Mesenchymal stem cell (in vitro differentiated cells and primary cell): Measurements from ENCODE around the gene SPEG.

Experiments
- DNase-seq: peaks from one replicate; pipeline ENCODE4 v3.0.0-alpha.2; 2013
- H2AFZ ChIP-seq: one replicate; pipeline ENCODE4 v1.6.1; 2013; ENCODE audit warnings: low read depth, mild to moderate bottlenecking, control low read depth, inconsistent platforms, low read length, moderate library complexity
- H2AK5ac ChIP-seq: 2 replicates; pipeline ENCODE4 v1.6.1; 2013; ENCODE audit warnings: low read length, moderate library complexity, mild to moderate bottlenecking, inconsistent platforms; ENCODE audit not compliant: severe bottlenecking
- H2BK120ac ChIP-seq: one replicate; pipeline ENCODE4 v1.6.1; 2013; ENCODE audit warnings: low read depth, mild to moderate bottlenecking, inconsistent platforms, low read length, moderate library complexity
- H2BK12ac ChIP-seq, 2 experiments: one replicate each; pipeline ENCODE4 v1.6.1; 2013; ENCODE audit warnings: inconsistent platforms in 2 of 2, low read length in 2 of 2, mild to moderate bottlenecking in 2 of 2, moderate library complexity in 2 of 2, control low read depth in 1 of 2
- H2BK15ac ChIP-seq: one replicate; pipeline ENCODE4 v1.6.1; 2013; ENCODE audit warnings: mild to moderate bottlenecking, low read depth, inconsistent platforms; ENCODE audit not compliant: poor library complexity, severe bottlenecking
- H2BK5ac ChIP-seq: 2 replicates; pipeline ENCODE4 v1.6.1; 2013; ENCODE audit warnings: low read depth, mild to moderate bottlenecking, low read length, control low read depth, inconsistent platforms; ENCODE audit not compliant: poor library complexity, severe bottlenecking
- H3K14ac ChIP-seq, 2 experiments: one replicate each; pipeline ENCODE4 v1.6.1; 2013; ENCODE audit warnings: inconsistent platforms in 2 of 2, low read length in 2 of 2, control low read depth in 1 of 2, mild to moderate bottlenecking in 1 of 2, moderate library complexity in 1 of 2
- H3K18ac ChIP-seq, 2 experiments: one replicate each; pipeline ENCODE4 v1.6.1; 2013; ENCODE audit warnings: inconsistent platforms in 2 of 2, low read length in 2 of 2, control low read depth in 1 of 2, low read depth in 1 of 2, mild to moderate bottlenecking in 1 of 2
- H3K23ac ChIP-seq, 2 experiments: one replicate each; pipeline ENCODE4 v1.6.1; 2013; ENCODE audit warnings: inconsistent platforms in 2 of 2, low read length in 2 of 2, mild to moderate bottlenecking in 2 of 2, moderate library complexity in 2 of 2, control low read depth in 1 of 2
- H3K27ac ChIP-seq: 2 replicates; pipeline ENCODE4 v1.5.1; 2013; ENCODE audit warnings: mild to moderate bottlenecking, moderate library complexity, low read length, control low read depth, inconsistent platforms; ENCODE audit not compliant: poor library complexity, severe bottlenecking
- H3K27me3 ChIP-seq, 2 experiments: 2 replicates each; pipeline versions ENCODE4 v1.6.1 to v1.7.0; 2013; ENCODE audit warnings: low read length in 2 of 2, mild to moderate bottlenecking in 2 of 2, moderate library complexity in 2 of 2, control low read depth in 1 of 2, inconsistent platforms in 1 of 2; ENCODE audit not compliant: control insufficient read depth in 1 of 2, insufficient read depth in 1 of 2
- H3K36me3 ChIP-seq, 2 experiments: 2 replicates each; pipeline versions ENCODE4 v1.6.1 to v1.7.0; 2013; ENCODE audit warnings: low read length in 2 of 2, control low read depth in 1 of 2, inconsistent platforms in 1 of 2, low read depth in 1 of 2, mild to moderate bottlenecking in 1 of 2; ENCODE audit not compliant: insufficient read depth in 2 of 2, control insufficient read depth in 1 of 2
- H3K4ac ChIP-seq, 2 experiments: one replicate each; pipeline ENCODE4 v1.6.1; 2013; ENCODE audit warnings: inconsistent platforms in 2 of 2, low read length in 2 of 2, mild to moderate bottlenecking in 2 of 2, moderate library complexity in 2 of 2, control low read depth in 1 of 2, low read depth in 1 of 2
- H3K4me1 ChIP-seq: 2 replicates; pipeline ENCODE4 v1.6.1; 2013; ENCODE audit warnings: low read depth, low read length, control low read depth; ENCODE audit not compliant: control insufficient read depth, insufficient read depth
- H3K4me2 ChIP-seq: 2 replicates; pipeline ENCODE4 v1.6.1; 2013; ENCODE audit warnings: low read length, mild to moderate bottlenecking, inconsistent platforms; ENCODE audit not compliant: poor library complexity, severe bottlenecking
- H3K4me3 ChIP-seq, 2 experiments: 2 replicates each; pipeline versions ENCODE4 v1.5.1 to v1.7.0; 2013; ENCODE audit warnings: low read length in 2 of 2, mild to moderate bottlenecking in 2 of 2, control low read depth in 1 of 2, low read depth in 1 of 2; ENCODE audit not compliant: insufficient read depth in 1 of 2
- H3K79me1 ChIP-seq: replicated peaks from 2 replicates; pipeline ENCODE4 v1.6.1; 2013; ENCODE audit warnings: mild to moderate bottlenecking, control low read depth, low read length, inconsistent platforms; ENCODE audit not compliant: poor library complexity, severe bottlenecking
- H3K9ac ChIP-seq: 2 replicates; pipeline ENCODE4 v1.7.0; 2013; ENCODE audit warnings: mild to moderate bottlenecking, low read length, moderate library complexity
- H3K9me3 ChIP-seq: 2 replicates; pipeline ENCODE4 v1.7.0; 2013; ENCODE audit warnings: mild to moderate bottlenecking, low read length; ENCODE audit not compliant: control insufficient read depth
- H4K8ac ChIP-seq: one replicate; pipeline ENCODE4 v1.6.1; 2013; ENCODE audit warnings: inconsistent platforms, mild to moderate bottlenecking, low read length, moderate library complexity
- H4K91ac ChIP-seq: one replicate; pipeline ENCODE4 v1.6.1; 2013; ENCODE audit warnings: mild to moderate bottlenecking, low read length, inconsistent platforms
- WGBS: methylation state at CpG from one replicate; pipeline ENCODE4 v1.1.7; 2013; ENCODE audit warnings: mixed read lengths; 5-methylcytosine and 5-hydroxymethylcytosine counted together

The SPEG gene

DNA sequence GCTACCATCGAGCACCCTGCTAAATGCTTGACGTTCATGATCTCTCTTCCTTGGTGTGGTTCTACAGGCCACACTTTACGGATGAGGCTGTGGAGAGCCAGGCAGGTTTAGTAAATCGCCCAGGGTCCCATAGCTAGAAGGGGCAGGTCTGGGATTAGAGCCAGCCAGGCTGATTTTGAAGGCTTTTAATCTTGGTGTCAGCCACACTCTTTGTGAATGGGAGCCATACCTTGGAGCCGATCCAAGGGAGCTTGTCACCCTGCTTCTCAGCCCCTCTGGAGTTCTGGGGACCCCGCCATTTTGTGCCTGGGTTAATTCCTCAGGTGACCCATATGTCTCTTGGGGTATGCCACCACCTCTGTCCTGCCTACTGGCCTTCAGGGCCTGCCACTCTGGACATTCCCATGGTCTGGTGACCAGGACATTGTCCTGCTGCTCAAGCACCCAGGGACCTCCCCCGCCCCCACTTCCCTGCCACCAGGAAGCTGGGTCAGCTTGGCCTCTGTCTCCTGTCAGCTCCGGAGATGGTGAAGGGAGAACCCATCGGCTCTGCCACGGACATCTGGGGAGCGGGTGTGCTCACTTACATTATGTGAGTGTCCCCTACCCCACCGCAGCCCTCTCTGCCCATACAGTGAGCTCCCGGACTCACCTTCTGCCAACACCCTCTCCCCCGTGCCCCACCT is 56.8 kb downstream of the SPEG start:
- H2BK12ac ChIP-seq = no peak overlapping the region
- WGBS = 86% methylated on average over 14 of the region's 14 CpGs
- H3K18ac ChIP-seq = no peak overlapping the region
- H3K4me2 ChIP-seq = no peak overlapping the region
- H4K91ac ChIP-seq = no peak overlapping the region
- no peak overlapping the region for H4K8ac ChIP-seq
- H3K4me3 ChIP-seq = no peak overlapping the region
- no peak overlapping the region for H2BK15ac ChIP-seq
- no peak overlapping the region for H2AFZ ChIP-seq
- no peak for DNase-seq
- H3K27ac ChIP-seq = no peak overlapping the region
- H3K4me1 ChIP-seq = peaks cover 10% of the 10 kb centered on the region
- no peak overlapping the region for H2BK5ac ChIP-seq
- H3K9me3 ChIP-seq = no peaks in the 10 kb centered on the region
- H3K4ac ChIP-seq = no peak overlapping the region
- peaks cover 0 to 33% of the 10 kb centered on the region in 2 experiments for H3K27me3 ChIP-seq
- no peak overlapping the region for H2AK5ac ChIP-seq
- no peak overlapping the region for H3K23ac ChIP-seq
- H3K14ac ChIP-seq = no peak overlapping the region
- peaks cover 51 to 60% of the 10 kb centered on the region in 2 experiments for H3K36me3 ChIP-seq
- no peaks in the 10 kb centered on the region for H3K79me1 ChIP-seq
- no peak overlapping the region for H2BK120ac ChIP-seq
- H3K9ac ChIP-seq = no peak overlapping the region

DNA sequence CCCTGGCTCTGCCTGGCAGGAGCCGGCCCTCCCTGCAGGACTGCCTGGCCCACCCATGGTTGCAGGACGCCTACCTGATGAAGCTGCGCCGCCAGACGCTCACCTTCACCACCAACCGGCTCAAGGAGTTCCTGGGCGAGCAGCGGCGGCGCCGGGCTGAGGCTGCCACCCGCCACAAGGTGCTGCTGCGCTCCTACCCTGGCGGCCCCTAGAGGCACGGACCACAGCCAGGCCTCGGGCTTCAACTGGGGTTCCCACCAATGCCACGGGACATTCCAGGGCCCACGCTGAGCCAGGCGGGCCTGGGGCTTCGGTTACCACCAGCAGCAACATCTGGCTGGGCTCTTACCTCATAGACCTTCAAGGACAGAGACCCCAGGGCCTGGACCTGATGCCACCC is 57.9 kb downstream of the SPEG start:
- peaks cover 13% of the 10 kb centered on the region for H3K4me1 ChIP-seq
- no peak overlapping the region for H2AFZ ChIP-seq
- no peak overlapping the region for H2BK120ac ChIP-seq
- H3K4ac ChIP-seq = no peak overlapping the region
- 38% methylated on average over 19 of the region's 20 CpGs for WGBS
- no peak overlapping the region for H3K4me3 ChIP-seq
- H3K27me3 ChIP-seq = peaks cover 0 to 44% of the 10 kb centered on the region in 2 experiments
- no peak overlapping the region for H3K18ac ChIP-seq
- no peak overlapping the region for H4K8ac ChIP-seq
- H3K36me3 ChIP-seq = peaks cover 53 to 54% of the 10 kb centered on the region in 2 experiments
- H3K9me3 ChIP-seq = no peaks in the 10 kb centered on the region
- H3K4me2 ChIP-seq = no peak overlapping the region
- H4K91ac ChIP-seq = no peak overlapping the region
- H3K23ac ChIP-seq = no peak overlapping the region
- H3K9ac ChIP-seq = no peak overlapping the region
- no peak overlapping the region for H2BK15ac ChIP-seq
- no peak overlapping the region for H3K27ac ChIP-seq
- H3K14ac ChIP-seq = no peak overlapping the region
- H2BK5ac ChIP-seq = no peak overlapping the region
- H2BK12ac ChIP-seq = no peak overlapping the region
- peak overlapping the region; percentile 15 for H2AK5ac ChIP-seq
- no peaks in the 10 kb centered on the region for H3K79me1 ChIP-seq
- no peak for DNase-seq

- H3K79me1 ChIP-seq = no peaks in the 10 kb centered on the region
- 96% methylated on average over 5 of the region's 5 CpGs for WGBS
- H2AK5ac ChIP-seq = no peak overlapping the region
These were observed 58.4 kb downstream of the SPEG start for GRCh38 chr2:219493086-219493485.

GRCh38 chr2:219494952-219495530 is 60.4 kb downstream of the SPEG start:
- no peak overlapping the region for H2BK15ac ChIP-seq
- H3K23ac ChIP-seq = no peak overlapping the region
- H3K27ac ChIP-seq = no peak overlapping the region
- H3K9me3 ChIP-seq = no peaks in the 10 kb centered on the region
- H2BK12ac ChIP-seq = no peak overlapping the region
- peaks cover 32 to 35% of the 10 kb centered on the region in 2 experiments for H3K36me3 ChIP-seq
- no peak overlapping the region for H3K4me2 ChIP-seq
- peak overlapping the region; percentile 4 for H3K9ac ChIP-seq
- no peak overlapping the region for H3K14ac ChIP-seq
- peaks cover 8% of the 10 kb centered on the region for H3K79me1 ChIP-seq
- H2AK5ac ChIP-seq = no peak overlapping the region
- peaks cover 23% of the 10 kb centered on the region for H3K4me1 ChIP-seq
- H2AFZ ChIP-seq = no peak overlapping the region
- no peak for DNase-seq
- no peak overlapping the region for H4K91ac ChIP-seq
- H3K4ac ChIP-seq = no peak overlapping the region
- H2BK5ac ChIP-seq = no peak overlapping the region
- H2BK120ac ChIP-seq = no peak overlapping the region
- H4K8ac ChIP-seq = no peak overlapping the region
- 42% methylated on average over 8 of the region's 10 CpGs for WGBS
- peaks cover 0 to 45% of the 10 kb centered on the region in 2 experiments for H3K27me3 ChIP-seq
- H3K18ac ChIP-seq = no peak overlapping the region
- H3K4me3 ChIP-seq = no peak overlapping the region

More at GRCh38 chr2:219493086-219493485, 58.4 kb downstream of the SPEG start:
- no peak overlapping the region for H3K4me3 ChIP-seq
- H2BK12ac ChIP-seq = no peak overlapping the region
- H2BK15ac ChIP-seq = no peak overlapping the region
- no peak overlapping the region for H3K9ac ChIP-seq
- no peak overlapping the region for H3K18ac ChIP-seq
- H3K9me3 ChIP-seq = no peaks in the 10 kb centered on the region
- no peak overlapping the region for H3K14ac ChIP-seq
- no peak overlapping the region for H2BK120ac ChIP-seq
- peaks cover 0 to 45% of the 10 kb centered on the region in 2 experiments for H3K27me3 ChIP-seq
- no peak overlapping the region for H4K91ac ChIP-seq
- no peak overlapping the region for H4K8ac ChIP-seq
- H3K36me3 ChIP-seq = peaks cover 48 to 52% of the 10 kb centered on the region in 2 experiments
- no peak overlapping the region for H2BK5ac ChIP-seq
- DNase-seq = no peak
- no peak overlapping the region for H3K4me2 ChIP-seq
- H3K4ac ChIP-seq = no peak overlapping the region
- H2AFZ ChIP-seq = no peak overlapping the region
- H3K4me1 ChIP-seq = peaks cover 18% of the 10 kb centered on the region
- H3K23ac ChIP-seq = no peak overlapping the region
- H3K27ac ChIP-seq = no peak overlapping the region
